Right renal pelvis (tissue), 4 donors: ENCODE data around the gene UFM1. TPM values are rescaled to one million over a fixed set of nuclear protein-coding genes. Genes with fewer than 3 reads are reported as not detected.
"Not testable (repeated sequence)": the region's sequence is repeated elsewhere in the genome, so short reads cannot be mapped to it uniquely, and the experiment has no call there.

Source experiments
- DNase-seq, 4 donors: peaks; one replicate each; pipeline ENCODE4 v3.0.0-alpha.2; 2013; ENCODE audit warnings: low read depth in 4 of 4, low spot score in 3 of 4, missing footprints in 1 of 4
- polyA plus RNA-seq, 4 donors: library from polyadenylated mRNA; unstranded; fragments of 120-200 nt; gene quantifications; one replicate each; pipeline ENCODE4 v1.2.1, GENCODE V29; 2013; ENCODE audit not compliant: insufficient read length in 4 of 4

The UFM1 gene
- polyA plus RNA-seq, 4 donors: 81.4 to 105 (median 102) TPM

DNA sequence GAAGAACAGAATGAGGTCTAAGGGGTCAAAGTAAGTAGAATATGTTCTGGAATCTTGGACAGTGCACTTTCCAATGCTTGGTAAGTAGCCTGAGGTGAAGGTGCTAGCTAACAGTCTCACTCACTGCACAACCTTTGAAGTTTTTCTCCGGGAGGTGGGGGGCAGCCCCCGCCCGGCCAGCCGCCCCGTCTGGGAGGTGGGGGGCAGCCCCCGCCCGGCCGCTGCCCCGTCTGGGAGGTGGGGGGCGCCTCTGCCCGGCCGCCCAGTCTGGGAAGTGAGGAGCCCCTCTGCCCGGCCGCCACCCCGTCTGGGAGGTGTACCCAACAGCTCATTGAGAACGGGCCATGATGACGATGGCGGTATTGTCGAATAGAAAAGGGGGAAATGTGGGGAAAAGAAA lies 14.1 kb downstream of the UFM1 start:
- DNase-seq: not testable (repeated sequence)

DNA sequence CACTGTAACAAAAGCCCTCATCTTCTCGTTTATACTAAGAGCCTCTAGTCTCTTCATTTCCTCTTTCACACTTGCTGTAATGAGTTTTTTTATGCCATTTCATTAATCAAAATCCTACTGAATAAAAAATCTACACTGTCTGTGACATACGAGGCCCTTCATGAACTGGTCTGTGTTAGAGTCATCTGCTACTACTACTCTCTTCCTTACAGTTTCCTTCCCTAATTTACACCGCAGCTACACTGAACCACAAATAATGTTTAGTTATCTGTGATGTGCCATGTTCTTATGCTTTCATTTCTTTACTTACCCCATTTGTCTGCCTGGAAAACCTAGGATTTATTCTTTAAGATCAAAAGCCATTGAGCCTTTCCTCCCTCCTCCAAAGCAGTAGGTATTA lies 16.0 kb downstream of the UFM1 start:
- DNase-seq: no peak

GRCh38 chr13:38366954-38367645 lies 17.4 kb downstream of the UFM1 start:
- no peak for DNase-seq

DNA sequence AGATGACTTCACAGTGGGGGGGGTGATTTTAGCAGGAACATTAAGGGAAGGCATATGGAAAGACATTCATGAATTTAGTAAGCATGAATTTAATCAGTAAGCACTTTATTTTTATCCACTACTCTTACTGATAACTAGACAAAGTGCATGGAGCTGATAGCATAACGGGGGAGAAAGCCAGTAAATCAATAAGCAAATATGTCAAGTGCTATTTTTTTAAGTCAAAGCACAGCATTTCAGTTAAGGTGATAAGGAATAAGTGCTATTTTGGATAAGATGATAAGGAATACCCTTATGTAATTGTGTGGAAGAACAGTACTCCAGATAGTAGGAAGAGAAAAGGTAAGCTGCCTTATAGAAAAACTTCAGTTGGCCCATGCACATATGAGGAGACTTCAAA lies 19.4 kb downstream of the UFM1 start:
- no peak for DNase-seq

GRCh38 chr13:38370096-38370495 lies 20.4 kb downstream of the UFM1 start:
- DNase-seq: not testable (repeated sequence)

GRCh38 chr13:38372820-38373383 lies 23.3 kb downstream of the UFM1 start:
- no peak for DNase-seq

DNA sequence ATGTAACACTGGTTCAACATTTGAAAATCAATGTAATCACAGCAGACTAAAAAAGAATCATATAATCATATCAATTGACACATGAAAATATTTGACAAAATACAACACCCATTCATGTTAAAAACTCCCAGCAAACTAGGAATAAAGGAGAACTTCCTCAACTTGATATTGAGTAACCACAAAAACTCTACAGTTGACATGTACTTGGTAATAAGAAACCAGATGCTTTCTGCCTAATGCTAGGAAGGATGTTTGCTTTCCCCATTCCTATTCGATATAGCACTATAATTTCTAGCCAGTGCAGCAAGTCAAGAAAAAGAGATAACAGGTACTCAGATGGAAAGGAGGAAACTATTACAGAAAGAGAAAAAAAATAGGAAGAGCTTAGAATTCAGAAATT lies 26.9 kb downstream of the UFM1 start:
- no peak for DNase-seq

DNA sequence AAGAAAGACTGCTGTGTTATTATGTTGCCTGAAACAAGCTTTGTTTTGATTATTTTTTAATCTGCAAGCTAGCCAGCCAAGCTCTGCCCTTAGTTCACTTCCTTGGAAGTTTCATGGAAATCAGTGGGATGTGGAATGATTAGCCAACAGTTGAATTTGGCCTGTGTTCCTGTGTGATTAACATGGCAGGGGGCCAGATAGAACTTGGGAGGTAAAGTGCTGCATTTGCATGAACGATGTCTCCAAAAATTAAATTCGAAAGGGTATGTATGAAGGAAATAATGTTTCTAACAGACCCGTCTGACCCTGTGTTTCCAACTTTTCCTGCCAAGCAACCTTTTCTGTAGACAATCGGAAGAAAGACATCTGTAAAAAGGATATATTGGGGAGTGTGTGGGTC lies 32.2 kb downstream of the UFM1 start:
- DNase-seq: no peak

GRCh38 chr13:38382946-38383345 lies 33.3 kb downstream of the UFM1 start:
- DNase-seq: no peak

- no peak for DNase-seq
Measured at GRCh38 chr13:38384171-38384570, 34.5 kb downstream of the UFM1 start.

DNA sequence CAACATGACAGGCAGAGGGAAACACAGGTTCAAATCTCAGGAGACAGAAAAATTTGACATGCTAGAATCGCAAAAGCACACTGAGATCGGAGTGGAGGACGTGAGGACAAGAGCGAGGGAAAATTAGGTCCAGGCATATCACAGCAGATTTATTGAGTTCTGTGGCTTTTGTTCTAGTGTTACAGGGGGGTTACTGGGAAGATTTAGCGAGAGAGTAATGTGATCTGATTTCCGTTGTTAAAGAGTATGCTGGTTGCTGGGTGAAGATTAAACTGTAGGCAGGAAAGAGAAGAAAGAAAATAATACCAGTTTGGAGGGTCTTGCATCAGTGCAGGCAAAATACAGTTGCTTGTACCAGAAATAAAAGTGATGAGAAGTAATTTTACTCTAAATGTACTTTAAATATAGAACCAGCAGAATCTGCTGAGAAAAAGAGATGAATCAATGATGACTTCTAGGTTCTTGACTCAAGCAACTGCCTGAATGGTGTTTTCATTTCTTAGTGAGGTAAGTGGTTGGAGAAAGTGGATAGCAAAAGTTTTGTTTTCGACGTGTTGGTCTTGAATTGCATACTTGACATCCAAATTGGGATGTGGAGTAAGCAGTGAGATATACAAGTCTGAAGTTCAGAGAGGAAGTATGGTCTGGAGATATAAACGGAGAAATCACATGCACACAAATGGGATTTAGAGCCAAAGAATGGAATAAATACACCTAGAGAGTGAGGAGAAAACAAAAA lies 35.7 kb downstream of the UFM1 start:
- DNase-seq: peak in 2 of 4 donors; percentile 38 to 55

DNA sequence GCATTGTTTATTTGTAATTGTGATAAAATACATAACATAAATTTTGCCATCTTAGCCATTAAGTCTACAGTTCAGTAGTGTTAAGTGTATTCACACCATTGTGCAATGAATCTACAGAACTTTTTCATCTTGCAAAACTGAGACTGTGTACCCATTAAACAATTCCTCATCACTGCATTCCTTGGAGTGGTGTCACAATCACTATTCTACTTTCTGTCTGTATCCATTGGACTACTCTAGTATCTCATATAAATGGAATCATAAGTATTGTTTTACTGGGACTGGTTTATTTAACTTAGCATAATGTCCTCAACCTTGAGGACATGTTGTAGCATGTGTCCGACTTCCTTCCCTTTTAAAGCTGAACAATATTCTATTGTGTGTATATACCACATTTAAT lies 36.8 kb downstream of the UFM1 start:
- DNase-seq: no peak

- no peak for DNase-seq
Measured at GRCh38 chr13:38391341-38391740, 41.7 kb downstream of the UFM1 start.

- peak in 3 of 4 donors; percentile 21 to 54 (median 43) for DNase-seq
Measured at GRCh38 chr13:38394777-38395496, 45.3 kb downstream of the UFM1 start.

GRCh38 chr13:38395497-38395788 lies 45.8 kb downstream of the UFM1 start:
- no peak for DNase-seq

DNA sequence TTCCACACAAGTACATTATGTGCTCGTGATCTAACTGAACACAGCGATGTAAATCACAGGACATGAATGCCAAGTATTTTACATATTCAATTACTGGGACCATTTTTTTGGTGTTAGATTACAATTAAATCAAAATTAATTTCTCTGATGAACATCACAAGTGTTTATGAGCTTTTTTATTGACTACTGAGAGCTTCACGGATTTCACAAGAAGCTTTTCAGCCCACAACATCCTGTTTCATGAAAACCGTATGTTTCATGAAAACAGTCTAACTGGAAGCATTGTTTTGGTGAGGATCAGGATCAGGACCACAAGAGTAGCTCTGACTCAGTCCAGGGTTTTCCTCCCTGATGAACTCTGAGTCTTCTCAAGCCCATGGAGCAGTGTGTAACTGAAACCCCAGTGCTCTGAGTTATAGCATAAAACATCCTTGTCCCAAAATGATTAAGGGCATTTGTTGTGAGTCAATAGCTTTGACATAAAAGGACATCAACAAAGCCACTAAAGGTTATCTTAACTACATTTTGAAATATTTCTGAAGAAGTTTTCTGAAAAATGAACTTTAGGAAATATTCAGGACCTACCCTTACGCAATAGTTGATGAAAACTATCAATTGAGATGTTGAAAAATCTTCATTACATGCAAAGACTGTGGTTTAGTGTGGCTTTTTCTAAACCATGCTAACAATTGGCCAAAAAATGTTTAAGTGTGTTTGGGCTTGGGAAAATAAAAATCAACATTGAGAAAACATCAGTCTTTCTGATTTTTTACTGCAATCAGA lies 49.3 kb downstream of the UFM1 start:
- DNase-seq: peak in 3 of 4 donors; percentile 18 to 48 (median 21)

- peak in 3 of 4 donors; percentile 20 to 49 (median 36) for DNase-seq
Measured at GRCh38 chr13:38399535-38399934, 49.9 kb downstream of the UFM1 start.

GRCh38 chr13:38401276-38401675 lies 51.6 kb downstream of the UFM1 start:
- DNase-seq: no peak

DNA sequence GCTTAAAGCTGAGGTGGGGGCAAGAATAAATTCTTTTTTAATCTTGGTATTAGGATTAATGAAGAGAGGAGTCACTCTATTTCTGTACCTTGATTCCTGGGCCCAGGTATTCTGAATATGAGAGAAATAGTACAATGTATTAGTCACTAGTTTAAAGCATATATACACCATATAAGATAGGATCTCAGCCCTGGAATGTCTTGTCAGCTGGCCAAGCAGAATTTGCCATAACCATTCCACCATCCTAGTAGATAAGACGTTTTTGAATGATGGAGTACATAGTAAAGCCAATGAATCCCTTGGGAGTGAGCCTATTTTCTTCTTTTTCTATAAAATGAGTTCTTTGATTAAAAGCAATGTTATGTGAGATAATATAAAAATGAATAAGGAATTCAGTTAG lies 55.6 kb downstream of the UFM1 start:
- DNase-seq: no peak

DNA sequence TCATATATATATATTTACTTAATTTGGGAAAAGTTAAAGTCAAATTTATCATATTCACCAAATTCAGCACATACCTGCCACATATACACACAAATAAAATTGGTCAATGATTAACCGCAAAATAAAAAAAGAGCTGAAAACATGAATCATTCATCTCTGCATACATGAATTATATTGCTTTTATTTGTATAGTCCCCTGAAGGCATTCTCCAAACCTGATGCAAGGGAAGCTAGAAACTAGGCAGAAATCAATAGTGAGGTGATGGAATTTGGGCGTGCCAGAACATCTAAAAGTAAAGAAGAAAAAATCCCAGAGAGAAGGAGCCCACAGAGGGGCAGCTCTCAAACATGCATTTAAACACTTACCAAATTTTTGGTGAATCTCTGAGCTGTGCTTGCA lies 60.1 kb downstream of the UFM1 start:
- DNase-seq: no peak

DNA sequence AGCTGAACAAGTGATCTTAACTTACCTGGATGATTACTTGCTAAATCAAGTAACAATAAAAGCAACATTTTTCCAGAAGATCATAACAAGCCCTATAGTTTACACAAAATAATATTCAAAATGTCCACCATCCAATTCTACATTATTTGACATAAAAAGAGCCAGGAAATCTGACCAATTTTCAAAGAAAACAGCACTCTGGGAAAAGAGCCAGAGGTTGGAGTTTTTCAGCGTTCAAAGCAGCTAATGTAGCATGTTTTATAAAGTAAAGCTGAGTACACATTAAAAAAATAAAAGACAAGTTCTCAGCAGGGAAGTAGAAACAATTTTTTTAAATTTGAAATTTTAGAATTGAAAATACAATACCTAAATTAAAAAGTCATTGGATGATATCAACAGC lies 62.6 kb downstream of the UFM1 start:
- no peak for DNase-seq
